Measurements from ENCODE around the gene KCNA3. TPM values are rescaled to one million over a fixed set of nuclear protein-coding genes. Genes with fewer than 3 reads are reported as not detected.

KCNA3 gene
- total RNA-seq (2022; extraction: Qiagen RNA extraction) = not detected in 5 replicates

GRCh38 chr1:110674337-110675059 is at the start of gene KCNA3:
KCNA3 (minus strand) TSS chr1:110674940; CDS start chr1:110674809, 131 bp downstream.

Other genes with a start within 250 kb of the KCNA3 start
- not detected in 5 replicates for gene PROK1, start 223.8 kb downstream of the KCNA3 start, total RNA-seq (2022; extraction: Qiagen RNA extraction)
- not detected in 5 replicates for gene KCNA10, start 155.8 kb downstream of the KCNA3 start, total RNA-seq (2022; extraction: Qiagen RNA extraction)
- 0.01 to 0.08 TPM (median 0.03 TPM) in 5 replicates for gene KCNA2, start 68.6 kb downstream of the KCNA3 start, total RNA-seq (2022; extraction: Qiagen RNA extraction)
- gene CD53, start 198.2 kb upstream of the KCNA3 start, total RNA-seq (2022; extraction: Qiagen RNA extraction) = 0.07 TPM in 1 of 5 replicates, not detected in the others